ENCODE measurements around the gene TRIM44.

DNA sequence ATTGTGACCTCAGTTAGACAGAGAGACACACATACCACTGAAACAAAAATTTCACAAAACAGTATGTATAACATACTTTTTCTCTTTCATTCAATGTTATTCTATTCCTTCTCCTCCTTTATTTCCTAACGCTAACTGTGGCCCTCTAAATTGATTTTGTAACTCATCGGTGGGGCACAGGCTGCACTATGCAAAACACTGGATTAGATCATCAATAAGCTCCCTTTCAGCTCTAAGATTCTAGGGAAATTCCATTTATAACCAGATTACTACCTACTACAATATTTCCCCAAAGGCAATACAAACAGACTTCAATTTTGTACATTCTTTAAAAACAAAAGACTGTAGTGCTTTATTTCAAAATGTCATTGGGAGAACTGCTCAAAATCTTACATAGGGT, 38.3 kb upstream of the TRIM44 start:
- TF ChIP-seq CTCF (conservative IDR thresholded peaks at IDR 0.05) = no peak
- TF ChIP-seq ZFX (IDR thresholded peaks at IDR 0.05) = no peak

Data from C4-2B (cell line).